ENCODE results near the gene TLL2.

The TLL2 gene

GRCh38 chr10:96366508-96366907 is 147.2 kb downstream of the TLL2 start:
- TF ChIP-seq CTCF (IDR thresholded peaks at IDR 0.05; ENCODE audit: insufficient read depth, low read depth, low read length, missing control alignments): no peak
- peak; percentile 47 for DNase-seq (ENCODE audit: low read depth)
- no peak overlapping the region for H3K4me3 ChIP-seq (ENCODE audit: low read length)

GRCh38 chr10:96365571-96365970 is 148.2 kb downstream of the TLL2 start:
- no peak for DNase-seq (ENCODE audit: low read depth)
- TF ChIP-seq CTCF (IDR thresholded peaks at IDR 0.05; ENCODE audit: insufficient read depth, low read depth, low read length, missing control alignments): no peak
- no peak overlapping the region for H3K4me3 ChIP-seq (ENCODE audit: low read length)

- no peak for TF ChIP-seq CTCF (IDR thresholded peaks at IDR 0.05; ENCODE audit: insufficient read depth, low read depth, low read length, missing control alignments)
- DNase-seq (ENCODE audit: low read depth): no peak
- no peak overlapping the region for H3K4me3 ChIP-seq (ENCODE audit: low read length)
These were observed 153.0 kb downstream of the TLL2 start for GRCh38 chr10:96360766-96361165.

GRCh38 chr10:96360331-96360730 is 153.4 kb downstream of the TLL2 start:
- no peak for TF ChIP-seq CTCF (IDR thresholded peaks at IDR 0.05; ENCODE audit: insufficient read depth, low read depth, low read length, missing control alignments)

GRCh38 chr10:96359616-96360015 is 154.1 kb downstream of the TLL2 start:
- no peak for TF ChIP-seq CTCF (IDR thresholded peaks at IDR 0.05; ENCODE audit: insufficient read depth, low read depth, low read length, missing control alignments)
- no peak for DNase-seq (ENCODE audit: low read depth)
- H3K4me3 ChIP-seq (ENCODE audit: low read length): no peak overlapping the region

More at GRCh38 chr10:96360331-96360730, 153.4 kb downstream of the TLL2 start:
- H3K4me3 ChIP-seq (ENCODE audit: low read length): no peak overlapping the region
- no peak for DNase-seq (ENCODE audit: low read depth)

GRCh38 chr10:96358851-96359540 is 154.7 kb downstream of the TLL2 start, which contains the start of gene OPALIN:
OPALIN (minus strand) TSS chr10:96359002; CDS start chr10:96358896, 106 bp downstream.
- DNase-seq (ENCODE audit: low read depth): no peak
- H3K4me3 ChIP-seq (ENCODE audit: low read length): no peak within 1 kb of the TSS
- no peak for TF ChIP-seq CTCF (IDR thresholded peaks at IDR 0.05; ENCODE audit: insufficient read depth, low read depth, low read length, missing control alignments)

Data from epithelial cell of esophagus (primary cell).